ENCODE measurements around the gene NREP. TPM values are rescaled to one million over a fixed set of nuclear protein-coding genes. Genes with fewer than 3 reads are reported as not detected.

Gene NREP
- total and polyA plus RNA-seq, 2 donors (not counting 1 experiment from before 2014, with no cell fraction given), result 56.8 to 364 TPM

DNA sequence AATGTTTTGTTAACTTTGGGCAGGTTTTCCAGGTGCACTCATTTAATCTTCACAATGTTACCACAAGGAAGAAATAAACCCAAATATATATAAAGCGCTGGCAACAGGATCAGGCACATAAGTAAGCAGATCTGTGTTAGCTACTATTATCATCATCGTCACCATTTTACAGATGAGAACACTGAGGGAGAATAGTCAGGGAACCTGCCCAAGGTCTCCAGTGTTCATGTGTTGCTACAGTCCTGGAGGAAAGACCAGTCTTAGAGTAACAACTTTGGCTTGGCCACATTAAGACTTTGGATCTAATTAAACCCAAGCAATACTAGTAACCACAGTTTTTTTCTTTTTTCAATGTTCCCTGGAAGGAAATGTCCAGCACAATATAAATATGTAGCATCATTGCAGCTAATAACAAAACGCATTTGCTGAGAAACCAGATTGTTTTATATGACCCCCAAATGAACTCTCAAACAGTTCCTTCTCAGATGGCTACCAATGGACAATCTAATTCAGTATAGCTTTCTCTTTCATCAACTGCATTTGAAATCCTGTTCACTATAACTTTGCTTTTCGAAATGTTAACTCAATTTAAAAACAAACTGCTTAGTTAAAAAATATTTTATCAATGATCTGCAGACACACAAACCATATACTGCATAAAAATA is 11.8 kb downstream of the NREP start:
- Histone ChIP-seq H3K36me3 (ENCODE audit: control insufficient read depth, insufficient read depth, low read length) (peaks cover 1% of the 10 kb centered on the region), H3K4me1 (ENCODE audit: control insufficient read depth, extremely low read depth, insufficient read depth, low read length) (peaks cover 59% of the 10 kb centered on the region), H3K9me3 (ENCODE audit: control insufficient read depth, insufficient read depth, low read depth, low read length) (no peaks in the 10 kb centered on the region), H3K4me2 (ENCODE audit: extremely low read depth, insufficient read depth, low read length) (no peak overlapping the region), H4K20me1 (ENCODE audit: control insufficient read depth, extremely low read depth, insufficient read depth, low read length) (no peaks in the 10 kb centered on the region), H3K9ac (ENCODE audit: insufficient read depth, low read length) (no peak overlapping the region), H3K4me3 (replicated peaks in 1 of 4; ENCODE audit: control extremely low read depth in 1 of 4, insufficient read depth in 1 of 4, low read depth in 3 of 4, low read length in 4 of 4) (no peak overlapping the region), H3K27ac (ENCODE audit: insufficient read depth, low read length) (no peak overlapping the region), H2AFZ (ENCODE audit: low read length) (no peak overlapping the region), H3K79me2 (ENCODE audit: control insufficient read depth, insufficient read depth, low read length) (peaks cover 48% of the 10 kb centered on the region), H3K27me3 (ENCODE audit: control insufficient read depth, insufficient read depth, low read length) (no peaks in the 10 kb centered on the region)
- DNase-seq (ENCODE audit: low read depth in 2 of 2), result peak in 1 of 2 donors; percentile 68
- TF ChIP-seq, protein P1, sequence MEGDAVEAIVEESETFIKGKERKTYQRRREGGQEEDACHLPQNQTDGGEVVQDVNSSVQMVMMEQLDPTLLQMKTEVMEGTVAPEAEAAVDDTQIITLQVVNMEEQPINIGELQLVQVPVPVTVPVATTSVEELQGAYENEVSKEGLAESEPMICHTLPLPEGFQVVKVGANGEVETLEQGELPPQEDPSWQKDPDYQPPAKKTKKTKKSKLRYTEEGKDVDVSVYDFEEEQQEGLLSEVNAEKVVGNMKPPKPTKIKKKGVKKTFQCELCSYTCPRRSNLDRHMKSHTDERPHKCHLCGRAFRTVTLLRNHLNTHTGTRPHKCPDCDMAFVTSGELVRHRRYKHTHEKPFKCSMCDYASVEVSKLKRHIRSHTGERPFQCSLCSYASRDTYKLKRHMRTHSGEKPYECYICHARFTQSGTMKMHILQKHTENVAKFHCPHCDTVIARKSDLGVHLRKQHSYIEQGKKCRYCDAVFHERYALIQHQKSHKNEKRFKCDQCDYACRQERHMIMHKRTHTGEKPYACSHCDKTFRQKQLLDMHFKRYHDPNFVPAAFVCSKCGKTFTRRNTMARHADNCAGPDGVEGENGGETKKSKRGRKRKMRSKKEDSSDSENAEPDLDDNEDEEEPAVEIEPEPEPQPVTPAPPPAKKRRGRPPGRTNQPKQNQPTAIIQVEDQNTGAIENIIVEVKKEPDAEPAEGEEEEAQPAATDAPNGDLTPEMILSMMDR (conservative IDR thresholded peaks at IDR 0.05 in 1 of 2, IDR thresholded peaks at IDR 0.05 in 1 of 2; ENCODE audit: low read depth in 1 of 2, low read length in 2 of 2), result no peak
- TF ChIP-seq EZH2 (IDR thresholded peaks at IDR 0.05; ENCODE audit: low read length, missing control alignments), result no peak

DNA sequence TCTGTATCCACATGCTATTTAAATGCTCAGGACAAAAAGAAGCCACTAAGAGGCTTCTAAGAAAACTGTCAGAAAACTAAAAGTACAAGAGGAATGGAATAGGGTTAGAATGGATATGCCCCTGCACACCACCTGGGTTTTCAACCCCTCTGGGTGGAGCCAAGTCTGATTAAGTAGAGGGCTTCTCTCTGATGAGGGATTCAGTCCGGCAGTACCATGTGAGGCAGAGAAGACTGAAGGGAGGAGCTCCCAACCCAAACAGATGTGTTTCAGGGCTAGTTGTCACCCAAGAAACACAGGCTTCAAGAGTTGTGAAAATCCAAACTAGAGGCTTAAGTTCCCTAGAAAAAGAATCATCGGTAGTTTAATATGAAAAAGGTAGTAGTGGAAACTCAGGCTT is 12.5 kb downstream of the NREP start:
- Histone ChIP-seq H3K4me3 (replicated peaks in 1 of 4; ENCODE audit: control extremely low read depth in 1 of 4, insufficient read depth in 1 of 4, low read depth in 3 of 4, low read length in 4 of 4) (no peak overlapping the region), H3K4me2 (ENCODE audit: extremely low read depth, insufficient read depth, low read length) (peak overlapping the region; percentile 9)

DNA sequence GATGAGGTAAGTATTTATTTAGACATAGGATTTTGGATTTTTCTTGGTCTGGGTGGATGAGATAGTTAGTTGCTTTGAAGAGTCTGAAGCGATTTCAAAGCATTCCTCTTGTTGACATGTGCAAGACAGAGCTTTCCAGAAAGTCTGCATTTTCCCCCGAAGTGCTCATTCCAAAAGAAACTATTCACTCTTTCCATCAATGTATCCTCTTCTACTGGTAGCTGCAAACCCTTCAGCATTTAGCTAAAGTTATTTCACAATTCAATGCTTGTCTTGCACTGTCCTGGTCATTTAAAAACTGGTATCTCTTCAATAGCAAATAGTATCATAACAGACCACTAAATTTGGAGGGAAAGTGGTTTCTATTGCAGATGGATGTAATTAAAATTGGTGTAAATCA is 13.0 kb downstream of the NREP start:
- Histone ChIP-seq H3K36me3 (ENCODE audit: control insufficient read depth, insufficient read depth, low read length) (no peaks in the 10 kb centered on the region), H4K20me1 (ENCODE audit: control insufficient read depth, extremely low read depth, insufficient read depth, low read length) (no peaks in the 10 kb centered on the region), H3K9me3 (ENCODE audit: control insufficient read depth, insufficient read depth, low read depth, low read length) (no peaks in the 10 kb centered on the region), H3K4me2 (ENCODE audit: extremely low read depth, insufficient read depth, low read length) (peak overlapping the region; percentile 62), H3K9ac (ENCODE audit: insufficient read depth, low read length) (no peak overlapping the region), H3K4me3 (replicated peaks in 1 of 4; ENCODE audit: control extremely low read depth in 1 of 4, insufficient read depth in 1 of 4, low read depth in 3 of 4, low read length in 4 of 4) (no peak overlapping the region), H3K27me3 (ENCODE audit: control insufficient read depth, insufficient read depth, low read length) (no peaks in the 10 kb centered on the region), H3K27ac (ENCODE audit: insufficient read depth, low read length) (peak overlapping the region; percentile 15), H3K4me1 (ENCODE audit: control insufficient read depth, extremely low read depth, insufficient read depth, low read length) (peaks cover 58% of the 10 kb centered on the region), H3K79me2 (ENCODE audit: control insufficient read depth, insufficient read depth, low read length) (peaks cover 57% of the 10 kb centered on the region), H2AFZ (ENCODE audit: low read length) (no peak overlapping the region)
- TF ChIP-seq EZH2 (IDR thresholded peaks at IDR 0.05; ENCODE audit: low read length, missing control alignments), result no peak
- TF ChIP-seq, protein P1 (conservative IDR thresholded peaks at IDR 0.05 in 1 of 2, IDR thresholded peaks at IDR 0.05 in 1 of 2; ENCODE audit: low read depth in 1 of 2, low read length in 2 of 2), result no peak
- peak in 1 of 2 donors; percentile 82 for DNase-seq (ENCODE audit: low read depth in 2 of 2)

More for the DNA sequence above, 12.5 kb downstream of the NREP start:
- peaks cover 53% of the 10 kb centered on the region for H3K79me2 ChIP-seq (ENCODE audit: control insufficient read depth, insufficient read depth, low read length)
- no peaks in the 10 kb centered on the region for H4K20me1 ChIP-seq (ENCODE audit: control insufficient read depth, extremely low read depth, insufficient read depth, low read length)
- H3K9ac ChIP-seq (ENCODE audit: insufficient read depth, low read length), result no peak overlapping the region
- no peak for DNase-seq (ENCODE audit: low read depth in 2 of 2)
- H3K36me3 ChIP-seq (ENCODE audit: control insufficient read depth, insufficient read depth, low read length), result peaks cover 1% of the 10 kb centered on the region
- peaks cover 57% of the 10 kb centered on the region for H3K4me1 ChIP-seq (ENCODE audit: control insufficient read depth, extremely low read depth, insufficient read depth, low read length)
- H2AFZ ChIP-seq (ENCODE audit: low read length), result no peak overlapping the region
- H3K27me3 ChIP-seq (ENCODE audit: control insufficient read depth, insufficient read depth, low read length), result no peaks in the 10 kb centered on the region
- H3K27ac ChIP-seq (ENCODE audit: insufficient read depth, low read length), result peak overlapping the region; percentile 61
- no peak for TF ChIP-seq EZH2 (IDR thresholded peaks at IDR 0.05; ENCODE audit: low read length, missing control alignments)
- TF ChIP-seq, protein P1 (conservative IDR thresholded peaks at IDR 0.05 in 1 of 2, IDR thresholded peaks at IDR 0.05 in 1 of 2; ENCODE audit: low read depth in 1 of 2, low read length in 2 of 2), result no peak
- H3K9me3 ChIP-seq (ENCODE audit: control insufficient read depth, insufficient read depth, low read depth, low read length), result no peaks in the 10 kb centered on the region
